HG02763 (cell line): ENCODE measurements around the gene FAM177A1.
A peak's percentile ranks its signal among the peaks of the same experiment; 100 is the strongest.
"Not testable (repeated sequence)": the region's sequence is repeated elsewhere in the genome, so short reads cannot be mapped to it uniquely, and the experiment has no call there.

Source experiments
- ATAC-seq: cut with Tn5 transposase; IDR thresholded peaks from one replicate; pipeline ENCODE4 v1.9.1; 2021; ENCODE audit warnings: mild to moderate bottlenecking, moderate library complexity; ENCODE audit not compliant: unreplicated experiment

FAM177A1 gene, protein sequence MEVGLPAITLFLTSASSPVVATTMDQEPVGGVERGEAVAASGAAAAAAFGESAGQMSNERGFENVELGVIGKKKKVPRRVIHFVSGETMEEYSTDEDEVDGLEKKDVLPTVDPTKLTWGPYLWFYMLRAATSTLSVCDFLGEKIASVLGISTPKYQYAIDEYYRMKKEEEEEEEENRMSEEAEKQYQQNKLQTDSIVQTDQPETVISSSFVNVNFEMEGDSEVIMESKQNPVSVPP

GRCh38 chr14:35046048-35046750 lies at the start of gene FAM177A1:
Gene FAM177A1, plus strand, starts transcription at chr14:35046272. Its CDS starts 192 bp downstream, at chr14:35046464.
- ATAC-seq: peak; percentile 96

DNA sequence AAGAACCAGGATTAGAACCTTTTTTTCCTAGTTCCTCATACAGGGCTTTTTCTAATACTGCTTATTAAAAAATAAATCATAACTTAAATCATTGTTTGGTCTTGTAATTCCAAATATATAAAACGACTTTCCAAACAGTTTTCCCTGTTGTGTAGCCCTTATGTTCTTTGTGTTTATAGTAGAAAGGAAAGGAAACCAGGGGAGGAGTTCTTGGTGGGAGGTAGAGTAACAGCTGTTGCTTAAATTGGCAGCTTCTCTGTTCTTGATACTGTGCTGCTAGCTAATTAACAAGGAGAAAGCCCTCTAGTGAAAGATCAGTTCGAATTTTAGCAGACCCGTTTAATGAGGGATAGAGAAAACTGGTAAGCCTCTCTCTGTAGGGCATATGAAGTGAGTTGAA lies 48.3 kb upstream of the FAM177A1 start:
- ATAC-seq: no peak

DNA sequence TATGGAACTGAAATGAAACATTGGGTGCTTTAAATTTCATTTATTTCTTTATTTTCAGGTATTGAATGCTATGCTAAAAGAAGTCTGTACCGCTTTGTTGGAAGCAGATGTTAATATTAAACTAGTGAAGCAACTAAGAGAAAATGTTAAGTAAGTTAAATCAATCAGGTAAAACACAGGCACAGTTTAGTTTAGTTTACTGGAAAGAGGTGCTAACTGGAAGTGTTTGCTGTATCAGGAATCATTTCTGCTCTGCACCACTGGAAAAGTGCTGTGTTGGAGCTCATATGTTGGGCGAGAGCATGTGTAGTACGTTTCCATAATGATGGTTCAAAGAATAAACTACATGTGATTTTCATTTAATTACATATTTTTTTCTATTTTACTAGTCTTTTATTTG lies 46.6 kb upstream of the FAM177A1 start:
- no peak for ATAC-seq

- ATAC-seq: no peak
These were observed 44.5 kb upstream of the FAM177A1 start for GRCh38 chr14:35001621-35002020.

- ATAC-seq: no peak
These were observed 41.2 kb upstream of the FAM177A1 start for GRCh38 chr14:35004839-35005238.

GRCh38 chr14:35016568-35016967 lies 29.5 kb upstream of the FAM177A1 start:
- ATAC-seq: no peak

GRCh38 chr14:35020713-35021112 lies 25.4 kb upstream of the FAM177A1 start:
- ATAC-seq: no peak

GRCh38 chr14:35028435-35028834 lies 17.6 kb upstream of the FAM177A1 start:
- ATAC-seq: no peak

DNA sequence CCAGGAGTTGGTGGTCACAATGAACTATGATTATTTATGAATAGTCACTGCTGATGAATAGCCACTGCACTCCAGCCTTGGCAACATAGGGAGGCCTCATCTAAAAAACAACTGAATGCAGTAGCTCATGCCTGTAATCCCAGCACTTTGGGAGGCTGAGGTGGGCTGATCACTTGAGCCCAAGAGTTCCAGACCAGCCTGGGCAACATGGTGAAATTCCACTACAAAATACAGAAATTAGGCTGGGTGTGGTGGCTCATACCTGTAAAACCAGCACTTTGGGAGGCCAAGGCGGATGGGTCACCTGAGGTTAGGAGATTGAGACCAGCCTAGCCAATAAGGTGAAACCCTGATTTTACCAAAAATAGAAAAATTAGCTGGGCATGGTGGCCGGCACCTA lies 13.5 kb upstream of the FAM177A1 start:
- ATAC-seq: no peak

DNA sequence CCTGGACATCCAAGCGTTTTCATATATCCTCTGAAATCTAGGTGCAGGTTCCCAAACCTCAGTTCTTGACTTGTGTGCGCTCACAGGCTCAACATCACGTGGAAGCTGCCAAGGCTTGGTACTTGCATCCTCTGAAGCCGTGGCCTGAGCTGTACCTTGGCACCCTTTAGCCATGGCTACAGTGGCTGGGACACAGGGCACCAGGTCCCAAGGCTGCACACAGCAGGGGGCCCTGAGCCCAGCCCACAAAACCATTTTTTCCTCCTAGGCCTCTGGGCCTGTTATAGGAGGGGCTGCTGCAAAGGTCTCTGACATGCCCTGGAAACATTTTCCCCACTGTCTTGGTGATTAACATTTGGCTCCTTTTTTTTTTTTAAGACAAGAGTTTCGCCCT lies 11.6 kb upstream of the FAM177A1 start:
- ATAC-seq: no peak

GRCh38 chr14:35034944-35035554 lies 11.0 kb upstream of the FAM177A1 start:
- ATAC-seq: not testable (repeated sequence)

DNA sequence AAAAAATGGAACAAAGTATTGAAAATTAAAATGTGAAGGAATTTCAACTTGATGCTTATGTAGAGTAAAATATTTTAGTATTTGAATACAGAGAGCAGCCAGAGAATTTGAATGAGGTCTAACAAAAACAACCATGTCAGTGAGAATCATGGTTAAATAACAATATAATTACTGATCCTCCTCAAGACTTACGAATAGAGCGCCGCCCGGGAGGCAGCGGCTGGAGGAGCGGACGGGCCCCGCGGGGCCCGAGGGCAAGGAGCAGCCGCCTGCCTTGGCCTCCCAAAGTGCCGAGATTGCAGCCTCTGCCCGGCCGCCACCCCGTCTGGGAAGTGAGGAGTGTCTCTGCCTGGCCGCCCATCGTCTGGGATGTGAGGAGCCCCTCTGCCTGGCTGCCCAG lies 7.8 kb upstream of the FAM177A1 start:
- not testable (repeated sequence) for ATAC-seq

- ATAC-seq: no peak
These were observed 3.4 kb upstream of the FAM177A1 start for GRCh38 chr14:35042632-35043031.

GRCh38 chr14:35043046-35043445 lies 3.0 kb upstream of the FAM177A1 start:
- no peak for ATAC-seq

DNA sequence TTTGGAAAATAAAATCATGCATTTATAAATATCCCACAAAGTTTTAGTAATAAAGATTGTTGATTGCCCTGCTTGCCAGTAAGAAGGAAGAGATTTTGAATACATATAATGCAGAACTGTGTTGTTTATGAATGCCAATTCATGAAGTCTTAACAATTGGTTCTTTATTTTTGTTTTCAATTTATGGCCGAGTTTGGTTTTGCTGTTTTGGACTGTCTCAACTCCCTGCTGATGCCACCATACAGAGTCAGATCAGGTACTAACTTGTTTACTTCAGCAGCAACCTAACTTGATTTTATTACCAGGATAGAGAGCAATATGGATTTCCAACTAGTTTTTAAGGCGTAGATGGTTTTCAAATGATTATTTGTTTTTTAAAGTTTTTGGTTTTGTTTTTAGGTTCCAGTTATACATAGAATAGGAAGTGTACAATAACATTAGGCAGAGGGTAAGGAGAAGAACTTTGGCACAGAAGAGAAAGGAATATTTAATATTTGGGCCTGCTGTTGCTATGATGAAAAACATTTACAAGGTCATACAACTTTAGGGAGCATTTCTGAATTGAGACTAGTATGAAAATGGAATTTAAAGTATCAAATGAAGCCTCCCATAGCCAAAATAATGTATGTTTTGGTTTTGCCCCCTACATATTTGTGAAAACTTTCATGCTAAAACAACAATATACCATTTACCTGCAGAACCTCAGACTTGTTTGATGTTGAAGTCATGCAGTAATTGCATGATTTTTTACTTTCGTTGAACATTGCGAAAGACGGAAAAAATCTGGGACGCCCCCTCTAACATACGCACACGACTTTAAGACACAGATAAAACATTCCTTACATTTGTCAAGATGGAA lies 904 bp upstream of the FAM177A1 start:
- no peak for ATAC-seq

- ATAC-seq: no peak
These were observed 349 bp upstream of the FAM177A1 start for GRCh38 chr14:35045798-35046047.

- ATAC-seq: peak; percentile 13
These were observed 872 bp downstream of the FAM177A1 start for GRCh38 chr14:35046751-35047536.

GRCh38 chr14:35047976-35048513 lies 2.0 kb downstream of the FAM177A1 start:
- ATAC-seq: no peak

GRCh38 chr14:35050652-35051051 lies 4.6 kb downstream of the FAM177A1 start:
- ATAC-seq: no peak

- no peak for ATAC-seq
These were observed 5.7 kb downstream of the FAM177A1 start for GRCh38 chr14:35051796-35052195.
